HG02840 (cell line): ENCODE results near the gene CLCF1.

ENCODE experiments used
- ATAC-seq: cut with Tn5 transposase; IDR thresholded peaks from one replicate; pipeline ENCODE4 v1.9.1; 2021; ENCODE audit warnings: mild to moderate bottlenecking, moderate library complexity, moderate number of reproducible peaks; ENCODE audit not compliant: unreplicated experiment, low FRiP score

CLCF1 gene

GRCh38 chr11:67376063-67376820, 2.8 kb upstream of the CLCF1 start:
- ATAC-seq: no peak

- ATAC-seq: no peak
These were observed 2.1 kb upstream of the CLCF1 start for GRCh38 chr11:67375320-67376055.

- ATAC-seq: no peak
These were observed 1.3 kb upstream of the CLCF1 start for GRCh38 chr11:67374571-67375281.

- no peak for ATAC-seq
These were observed 511 bp upstream of the CLCF1 start for GRCh38 chr11:67373648-67374570.

DNA sequence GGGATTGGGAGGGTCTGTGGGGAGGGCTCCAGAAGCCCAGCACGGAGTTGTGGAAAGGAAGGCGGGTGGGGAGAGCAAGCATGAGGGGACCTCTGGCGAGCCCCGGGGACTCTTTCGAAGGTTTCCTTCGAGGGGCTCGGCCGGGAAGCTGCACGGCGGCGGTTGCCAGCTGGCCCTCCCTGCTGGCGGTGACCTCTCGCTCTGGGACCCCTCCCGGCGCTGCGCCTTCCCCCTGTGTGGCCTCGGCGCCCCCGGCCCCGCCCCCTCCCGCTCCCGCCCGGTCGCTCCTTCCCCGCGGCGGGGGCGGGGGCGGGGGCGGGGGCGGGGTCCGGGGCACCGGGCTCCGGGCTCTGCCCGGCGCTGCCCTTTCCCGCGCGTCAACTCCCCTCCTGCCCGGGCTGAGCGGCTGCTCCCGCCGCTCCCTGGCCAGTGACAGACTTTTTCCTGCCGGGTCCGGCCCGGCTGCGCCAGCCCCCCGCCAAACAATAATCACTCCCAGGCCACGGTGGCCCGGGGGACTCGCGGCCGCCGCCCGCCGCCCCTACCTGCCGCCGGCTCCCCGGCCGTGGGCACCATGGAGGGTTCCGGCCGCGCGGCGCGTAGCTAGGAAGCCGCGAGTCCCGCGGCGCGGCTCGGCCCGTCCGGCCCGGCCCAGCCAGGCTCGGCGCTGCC, 941 bp downstream of the CLCF1 start:
- no peak for ATAC-seq

- ATAC-seq: no peak
These were observed 1.5 kb downstream of the CLCF1 start for GRCh38 chr11:67371911-67372320.

GRCh38 chr11:67371189-67371910, 2.0 kb downstream of the CLCF1 start:
- ATAC-seq: no peak

DNA sequence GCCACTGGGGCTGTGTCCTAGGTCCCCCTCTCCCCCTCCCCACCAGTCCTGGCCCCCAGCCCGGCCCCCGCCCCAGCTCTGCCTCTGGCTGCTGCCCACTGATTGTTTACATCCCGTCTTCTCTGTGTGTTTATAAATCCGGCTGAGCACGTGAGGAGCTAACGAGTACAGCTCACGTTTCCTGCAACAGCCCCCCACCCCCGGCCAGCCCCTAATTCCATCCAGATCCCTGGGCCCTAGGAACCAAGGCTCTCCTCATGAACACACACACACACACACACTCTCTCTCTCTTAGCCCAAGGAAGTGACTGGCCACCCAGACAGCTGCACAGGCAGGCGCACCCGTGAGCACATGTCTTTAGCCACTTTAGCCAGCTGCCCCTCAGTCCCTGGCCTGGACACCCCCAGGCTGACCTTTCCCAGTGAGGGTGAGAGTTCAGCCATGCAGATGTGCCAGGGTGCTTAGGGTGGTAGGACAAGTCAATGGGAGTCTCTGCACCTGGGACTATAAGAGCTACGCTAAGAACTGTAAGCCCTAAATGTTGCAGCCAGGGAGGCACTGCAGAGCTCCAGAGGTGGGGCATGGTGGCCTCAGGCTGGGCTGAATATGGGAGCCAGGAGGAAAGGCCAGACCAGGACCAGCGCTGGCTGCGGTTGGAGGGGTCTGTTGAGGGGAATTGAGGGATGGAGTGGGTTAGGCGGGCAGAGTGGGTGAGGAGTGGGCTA, 2.9 kb downstream of the CLCF1 start:
- ATAC-seq: no peak

GRCh38 chr11:67369801-67370284, 3.6 kb downstream of the CLCF1 start:
- ATAC-seq: no peak

DNA sequence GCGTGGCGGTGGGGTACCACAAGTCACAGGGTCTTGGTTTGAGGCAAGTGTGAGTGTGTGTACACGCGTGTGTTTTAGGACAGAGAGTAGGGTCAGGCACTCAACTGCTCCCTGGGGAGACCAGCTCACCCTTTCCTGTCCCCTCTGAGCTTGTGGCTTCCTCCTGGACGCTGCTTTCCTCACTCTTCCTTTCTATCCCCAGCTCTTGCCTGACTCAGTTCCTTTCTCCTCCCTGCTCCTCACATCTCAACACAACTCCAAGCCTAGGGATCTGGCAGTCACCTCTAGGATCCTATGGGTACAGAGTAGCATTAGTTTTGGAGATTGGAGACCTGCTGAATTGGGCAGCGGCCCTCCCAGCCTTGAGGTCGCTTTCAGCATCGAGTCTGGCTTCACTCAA, 4.1 kb downstream of the CLCF1 start:
- no peak for ATAC-seq

GRCh38 chr11:67368621-67369020, 4.8 kb downstream of the CLCF1 start:
- no peak for ATAC-seq

- no peak for ATAC-seq
These were observed 5.6 kb downstream of the CLCF1 start for GRCh38 chr11:67367761-67368227.

DNA sequence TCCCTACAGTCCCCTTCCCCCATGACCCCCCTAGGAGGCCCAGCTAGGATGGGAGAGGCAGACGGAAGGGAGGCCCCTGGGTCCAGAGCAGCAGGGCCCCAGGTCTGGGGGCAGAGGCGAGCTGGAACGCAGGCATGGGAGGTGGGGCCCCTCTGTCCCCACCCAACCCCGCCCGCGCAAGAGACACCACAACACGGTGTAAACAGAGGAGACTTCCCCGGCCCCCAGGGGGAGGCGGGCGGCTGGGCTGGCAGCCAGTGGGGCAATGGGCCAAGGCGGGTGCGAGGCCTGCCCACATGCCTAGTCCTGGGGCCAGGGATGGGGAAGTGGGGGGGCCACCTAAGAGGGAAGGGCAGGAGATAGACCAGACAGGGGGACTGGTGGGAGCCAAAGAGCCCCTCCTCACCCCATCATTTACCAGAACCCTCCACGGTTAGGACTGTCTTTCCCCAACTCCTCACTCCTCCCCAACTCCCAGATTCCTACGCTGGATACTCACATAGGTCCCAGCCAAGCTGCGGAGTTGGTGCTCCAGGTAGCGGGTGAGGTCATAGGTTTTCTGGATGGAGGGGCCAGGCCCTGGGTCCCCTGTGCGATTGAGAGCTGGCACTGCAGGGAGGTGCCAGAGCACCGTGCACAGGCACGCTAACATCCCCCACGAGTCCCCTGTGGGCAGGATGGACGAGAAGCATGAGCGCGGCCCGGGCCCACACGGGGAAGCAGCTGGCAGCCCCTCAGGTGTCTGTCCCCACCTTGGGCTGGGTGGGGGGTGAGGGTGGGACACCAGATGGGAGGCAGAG, 6.2 kb downstream of the CLCF1 start:
- no peak for ATAC-seq

DNA sequence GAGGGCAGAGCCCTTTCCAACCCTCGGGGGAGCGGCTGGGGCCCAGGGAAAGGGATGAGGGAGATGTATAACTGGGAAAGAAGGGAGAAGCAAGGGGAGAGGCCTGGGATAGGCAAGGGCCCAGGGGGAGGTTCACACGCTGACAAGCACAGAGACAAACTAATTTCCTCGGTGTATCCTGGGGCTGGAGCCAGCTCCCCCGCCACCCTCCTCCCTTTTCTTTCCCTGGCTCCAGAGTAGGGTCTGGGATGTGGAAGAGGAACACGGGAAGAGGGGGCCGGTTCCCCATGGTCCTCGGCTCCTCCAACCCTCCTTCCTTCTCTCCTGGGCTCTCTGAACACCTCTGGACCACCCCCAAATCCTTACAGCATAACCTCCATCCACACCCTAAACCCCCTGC, 6.9 kb downstream of the CLCF1 start:
- ATAC-seq: no peak

- no peak for ATAC-seq
These were observed 7.5 kb downstream of the CLCF1 start for GRCh38 chr11:67365736-67366444.

DNA sequence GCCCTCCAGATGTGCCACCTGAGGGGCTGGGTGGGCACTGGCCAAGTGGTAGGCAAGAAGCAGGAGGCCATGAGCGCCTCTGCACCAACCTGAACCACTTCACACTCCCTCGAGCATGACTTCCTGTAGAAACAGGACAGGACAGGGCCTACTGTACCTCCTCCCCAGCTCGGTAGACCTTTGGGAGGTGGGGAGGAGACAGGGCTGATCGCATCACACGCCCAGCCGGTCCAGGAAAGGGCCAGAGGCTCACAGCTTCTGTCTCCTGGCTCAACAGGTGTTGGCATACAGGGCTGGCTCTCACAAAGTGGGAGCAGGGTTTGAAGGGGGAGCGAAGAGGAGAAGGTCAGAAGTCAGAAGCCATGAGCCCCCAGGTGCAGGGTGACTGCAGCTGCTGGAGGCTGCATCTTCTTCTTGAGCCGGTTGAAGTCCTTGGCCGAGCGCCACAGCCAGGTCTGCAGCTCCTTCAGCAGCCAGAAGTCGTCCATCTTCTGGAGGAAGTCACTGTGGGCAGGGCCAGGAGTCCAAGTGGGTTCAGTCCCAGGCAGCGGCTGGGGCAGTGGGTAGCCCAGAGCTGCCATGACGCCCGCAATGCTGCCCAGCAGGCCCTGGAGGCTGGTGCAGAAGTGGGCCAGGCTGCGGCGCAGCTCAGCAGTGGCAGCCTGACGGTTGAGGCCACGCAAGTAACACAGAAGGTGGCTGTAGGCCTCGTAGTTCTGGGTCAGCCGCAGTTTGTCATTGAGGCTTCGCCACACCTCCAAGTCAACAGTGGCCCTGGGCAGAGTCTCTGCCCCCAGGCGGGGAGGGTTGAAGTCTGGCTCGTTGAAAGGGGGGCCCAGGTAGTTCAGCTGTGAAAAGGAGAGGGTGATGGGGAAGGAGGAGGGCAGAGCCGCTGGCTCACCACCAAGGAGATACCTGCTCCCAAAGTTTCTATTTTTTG, 8.3 kb downstream of the CLCF1 start:
- ATAC-seq: no peak
